IMR-90 (cell line): ENCODE results near the gene GLIS1. TPM values are rescaled to one million over a fixed set of nuclear protein-coding genes. Genes with fewer than 3 reads are reported as not detected.

ENCODE experiments used
- ATAC-seq: fragments of 200-7000 bp; cut with Tn5 transposase; 2 replicates; pipeline ENCODE4 v1.9.1; 2020; ENCODE audit warnings: low read depth, mild to moderate bottlenecking, moderate library complexity
- BruUV-seq: library from RNA; stranded (reverse); fragments of 400-500 nt; replicated peaks from 2 replicates; lab custom pipeline; 2021; lab: Mats Ljungman, UMichigan
- CTCF ChIA-PET: fragments of 300-600 bp; formaldehyde crosslinking; extraction: SDS; loops from one replicate; lab custom pipeline; 2021; ENCODE audit warnings: antibody characterized with exemption; lab: Yijun Ruan, JAX
- POLR2A ChIA-PET: fragments of 300-600 bp; sonication (Branson Sonifier 250); formaldehyde crosslinking; loops from one replicate; lab custom pipeline; 2022; ENCODE audit warnings: antibody characterized with exemption; ENCODE audit not compliant: unreplicated experiment; lab: Charles Lee
- DNase-seq: peaks from one replicate; pipeline ENCODE4 v3.0.0; 2013
- H2AFZ ChIP-seq: replicated peaks from 2 replicates; pipeline ENCODE3; 2013; ENCODE audit warnings: low read length, mild to moderate bottlenecking; ENCODE audit not compliant: poor library complexity
- H2AK5ac ChIP-seq: 2 replicates; pipeline ENCODE4 v1.6.1; 2013; ENCODE audit warnings: low read depth, low read length, inconsistent platforms
- H2AK9ac ChIP-seq: replicated peaks from 2 replicates; pipeline ENCODE3; 2013; ENCODE audit warnings: mild to moderate bottlenecking, low read depth, low read length, moderate library complexity; ENCODE audit not compliant: poor library complexity
- H2BK120ac ChIP-seq: 2 replicates; pipeline ENCODE4 v1.6.1; 2013; ENCODE audit warnings: low read depth, low read length, inconsistent platforms
- H2BK15ac ChIP-seq: 3 replicates; pipeline ENCODE4 v1.6.1; 2013; ENCODE audit warnings: low read depth, low read length, inconsistent platforms
- H2BK20ac ChIP-seq: 2 replicates; pipeline ENCODE4 v1.6.1; 2013; ENCODE audit warnings: low read depth, mild to moderate bottlenecking, inconsistent platforms, low read length, moderate library complexity
- H2BK5ac ChIP-seq: 2 replicates; pipeline ENCODE4 v1.6.1; 2013; ENCODE audit warnings: mild to moderate bottlenecking, low read depth, low read length, inconsistent platforms; ENCODE audit not compliant: poor library complexity, severe bottlenecking
- H3K14ac ChIP-seq: replicated peaks from 2 replicates; pipeline ENCODE4 v1.6.1; 2013; ENCODE audit warnings: low read depth, low read length, inconsistent platforms
- H3K18ac ChIP-seq: 2 replicates; pipeline ENCODE4 v1.6.1; 2013; ENCODE audit warnings: low read depth, low read length, control low read depth
- H3K23ac ChIP-seq: 2 replicates; pipeline ENCODE4 v1.6.1; 2013; ENCODE audit warnings: low read depth, low read length, inconsistent platforms
- H3K27ac ChIP-seq: 2 replicates; pipeline ENCODE4 v1.5.1; 2013; ENCODE audit warnings: mild to moderate bottlenecking, control low read depth, low read length; ENCODE audit not compliant: insufficient read depth
- H3K27me3 ChIP-seq: 2 replicates; pipeline ENCODE4 v1.6.1; 2013; ENCODE audit warnings: low read length; ENCODE audit not compliant: control insufficient read depth, insufficient read depth
- H3K36me3 ChIP-seq: 2 replicates; pipeline ENCODE4 v1.6.1; 2013; ENCODE audit warnings: low read length, mixed read lengths; ENCODE audit not compliant: control insufficient read depth, insufficient read depth
- H3K4ac ChIP-seq: 2 replicates; pipeline ENCODE4 v1.6.1; 2013; ENCODE audit warnings: low read depth, low read length, inconsistent platforms
- H3K4me1 ChIP-seq: 2 replicates; pipeline ENCODE4 v1.6.1; 2013; ENCODE audit warnings: low read length, mixed read lengths; ENCODE audit not compliant: control insufficient read depth, insufficient read depth
- H3K4me2 ChIP-seq: 2 replicates; pipeline ENCODE4 v1.6.1; 2013; ENCODE audit warnings: low read depth, mild to moderate bottlenecking, control low read depth, low read length, moderate library complexity
- H3K4me3 ChIP-seq: 2 replicates; pipeline ENCODE4 v1.5.1; 2013; ENCODE audit warnings: low read depth, mild to moderate bottlenecking, control low read depth, low read length, moderate library complexity; ENCODE audit not compliant: insufficient read depth
- H3K56ac ChIP-seq: 2 replicates; pipeline ENCODE4 v1.6.1; 2013; ENCODE audit warnings: low read length, inconsistent platforms; ENCODE audit not compliant: insufficient read depth; ENCODE audit errors: extremely low read depth
- H3K79me1 ChIP-seq, 2 experiments: 2 replicates each; pipeline ENCODE4 v1.6.1; 2013; ENCODE audit warnings: low read length in 2 of 2, inconsistent platforms in 1 of 2, low read depth in 1 of 2
- H3K9ac ChIP-seq: 2 replicates; pipeline ENCODE4 v1.6.1; 2013; ENCODE audit warnings: low read depth, low read length, control low read depth
- H3K9me1 ChIP-seq: 2 replicates; pipeline ENCODE4 v1.6.1; 2013; ENCODE audit warnings: low read length, inconsistent platforms; ENCODE audit not compliant: insufficient read depth
- H3K9me3 ChIP-seq: 2 replicates; pipeline ENCODE4 v1.6.1; 2013; ENCODE audit warnings: low read length; ENCODE audit not compliant: control insufficient read depth, insufficient read depth
- H4K20me1 ChIP-seq: 2 replicates; pipeline ENCODE4 v1.6.1; 2013; ENCODE audit warnings: low read length, inconsistent platforms; ENCODE audit not compliant: insufficient read depth
- H4K5ac ChIP-seq: 2 replicates; pipeline ENCODE4 v1.6.1; 2013; ENCODE audit warnings: mild to moderate bottlenecking, low read depth, low read length, control low read depth
- H4K8ac ChIP-seq, 2 experiments: 2 replicates each; pipeline ENCODE4 v1.6.1; 2013; ENCODE audit warnings: low read depth in 2 of 2, low read length in 2 of 2, control low read depth in 1 of 2, inconsistent platforms in 1 of 2
- H4K91ac ChIP-seq: 2 replicates; pipeline ENCODE4 v1.6.1; 2013; ENCODE audit warnings: low read depth, low read length, inconsistent platforms; ENCODE audit not compliant: insufficient read depth
- CTCF ChIP-seq: conservative IDR thresholded peaks from 2 replicates; pipeline ENCODE4 v1.5.1; 2012; ENCODE audit warnings: mild to moderate bottlenecking, low read depth, low read length, improper control_type of control experiment
- MXI1 ChIP-seq: IDR thresholded peaks from 2 replicates; pipeline ENCODE4 v1.6.1; 2012; ENCODE audit warnings: low read depth, mild to moderate bottlenecking, low read length, moderate library complexity, borderline replicate concordance
- RCOR1 ChIP-seq: IDR thresholded peaks from 2 replicates; pipeline ENCODE4 v1.6.1; 2012; ENCODE audit warnings: mild to moderate bottlenecking, low read length, improper control_type of control experiment; ENCODE audit not compliant: insufficient replicate concordance
- RFX5 ChIP-seq: IDR thresholded peaks from 2 replicates; pipeline ENCODE4 v1.8.0; 2012; ENCODE audit warnings: low read depth, mild to moderate bottlenecking, low read length, moderate library complexity
- SMC3 ChIP-seq: fragments of 150-350 bp; IDR thresholded peaks from 2 replicates; pipeline ENCODE4 v1.6.1; 2016; ENCODE audit warnings: low read depth, mild to moderate bottlenecking, antibody characterized with exemption, low read length, moderate library complexity
- WGBS, 2 experiments: methylation state at CpG; one replicate each; pipeline versions ENCODE4 v1.1.5 to v1.1.7; 2013; ENCODE audit warnings: missing lambda C conversion rate in 2 of 2; ENCODE audit not compliant: insufficient read length in 1 of 2; ENCODE audit errors: extremely low coverage in 2 of 2; 5-methylcytosine and 5-hydroxymethylcytosine counted together
- dilution Hi-C: fragments of 300-500 bp; cut with HindIII; formaldehyde crosslinking; loops from one replicate; pipeline ENCODE4 v1.14.3; 2018; ENCODE audit warnings: low sequenced_read_pairs; ENCODE audit not compliant: unreplicated experiment
- in situ Hi-C: fragments of 300-500 bp; cut with MboI; formaldehyde crosslinking; loops from 3 replicates; pipeline ENCODE4 v1.14.3; 2019; ENCODE audit warnings: low sequenced_read_pairs, inconsistent platforms, mixed read lengths
- intact Hi-C: fragments of 100-400 bp; cut with micrococcal nuclease; formaldehyde crosslinking; loops from 2 replicates; pipeline ENCODE4 v1.10.0; 2022
- polyA plus RNA-seq, 3 experiments: library from polyadenylated mRNA; depleted of rRNA; stranded (reverse); fragments of >200 nt; gene quantifications; 2 replicates each; pipeline ENCODE4 v1.2.3, GENCODE V29; 2012; ENCODE audit warnings: low replicate concordance in 1 of 3
- total RNA-seq: library from RNA; depleted of rRNA; stranded (reverse); fragments of >200 nt; gene quantifications from 2 replicates; pipeline ENCODE4 v1.2.3, GENCODE V29; 2012

Gene GLIS1
- total and polyA plus RNA-seq, 2 of the 4 experiments (the other 2 are of a cell fraction): 0.18 to 2.3 TPM

- POLR2A ChIA-PET: no interaction called here
- Histone ChIP-seq H3K18ac (no peak overlapping the region), H3K9ac (no peak overlapping the region), H3K4me3 (no peak overlapping the region), H2BK20ac (no peak overlapping the region), H3K27me3 (no peaks in the 10 kb centered on the region; the same call in 1 of the 2 replicates), H3K4me1 (peaks cover 7% of the 10 kb centered on the region), H3K27ac (no peak overlapping the region), H2AK9ac (no peak overlapping the region), H4K8ac (no peak overlapping the region), H3K9me3 (no peaks in the 10 kb centered on the region), H3K23ac (no peak overlapping the region), H4K20me1 (peaks cover 6% of the 10 kb centered on the region), H2BK5ac (no peak overlapping the region), H3K79me1 (no peaks in the 10 kb centered on the region), H3K14ac (no peak overlapping the region), H2BK15ac (no peak overlapping the region), H3K4me2 (no peak overlapping the region), H2AFZ (no peak overlapping the region), H4K5ac (no peak overlapping the region), H3K56ac (no peak overlapping the region), H2BK120ac (no peak overlapping the region), H4K91ac (no peak overlapping the region), H3K9me1 (peaks cover 1% of the 10 kb centered on the region; the same call in 1 of the 2 replicates), H3K36me3 (no peaks in the 10 kb centered on the region), H2AK5ac (no peak overlapping the region), H3K4ac (no peak overlapping the region)
- TF ChIP-seq MXI1 (no peak), CTCF (no peak), SMC3 (no peak), RCOR1 (no peak), RFX5 (no peak)
- 88% methylated on average over 2 of the region's 9 CpGs; no CpG with 5 or more reads in 1 of the 2 experiments for WGBS, 2 experiments
- intact Hi-C loops: no loop called here
- DNase-seq: no peak
- BruUV-seq: no TSS peak
- in situ Hi-C loops: no loop called here
- CTCF ChIA-PET: no interaction called here
- ATAC-seq: no peak
- dilution Hi-C loops: no loop called here
These were observed 206.6 kb downstream of the GLIS1 start for GRCh38 chr1:53532377-53532776.
